OCI-LY1 (cell line): ENCODE results near the gene SERPINA1.
"Not testable (repeated sequence)": the region's sequence is repeated elsewhere in the genome, so short reads cannot be mapped to it uniquely, and the experiment has no call there.

Source experiments
- H2AFZ ChIP-seq: fragments of 200-600 bp; sonication (generic), shearing (Covaris generic); 2 replicates; pipeline ENCODE4 v1.6.0; 2014; ENCODE audit warnings: antibody characterized with exemption, mild to moderate bottlenecking, low read length
- H3F3A ChIP-seq: fragments of 200-600 bp; sonication (generic), shearing (Covaris generic); 2 replicates; pipeline ENCODE4 v1.6.0; 2014; ENCODE audit warnings: mild to moderate bottlenecking, antibody characterized with exemption, low read length, moderate library complexity; ENCODE audit not compliant: insufficient read depth
- H3K27ac ChIP-seq: fragments of 200-600 bp; sonication (generic); 2 replicates; pipeline ENCODE4 v1.5.1; 2014; ENCODE audit warnings: low read length, mixed run types, mild to moderate bottlenecking, low read depth; ENCODE audit not compliant: poor library complexity, severe bottlenecking
- H3K27me3 ChIP-seq: fragments of 200-600 bp; sonication (generic); 2 replicates; pipeline ENCODE4 v1.6.0; 2014; ENCODE audit warnings: antibody characterized with exemption, mild to moderate bottlenecking, low read length, moderate library complexity; ENCODE audit not compliant: insufficient read depth
- H3K36me3 ChIP-seq: fragments of 200-600 bp; sonication (generic); 2 replicates; pipeline ENCODE4 v1.6.1; 2014; ENCODE audit warnings: mild to moderate bottlenecking, antibody characterized with exemption, low read length, moderate library complexity, mixed read lengths; ENCODE audit not compliant: insufficient read depth
- H3K4me1 ChIP-seq: fragments of 200-600 bp; sonication (generic); 2 replicates; pipeline ENCODE4 v1.5.1; 2014; ENCODE audit warnings: mild to moderate bottlenecking, low read length, moderate library complexity; ENCODE audit not compliant: insufficient read depth, severe bottlenecking
- H3K4me2 ChIP-seq: fragments of 200-600 bp; sonication (generic), shearing (Covaris generic); 2 replicates; pipeline ENCODE4 v1.6.1; 2014; ENCODE audit warnings: low read length
- H3K4me3 ChIP-seq: fragments of 200-600 bp; sonication (generic); 2 replicates; pipeline ENCODE4 v1.5.1; 2014; ENCODE audit warnings: low read length, low read depth, mild to moderate bottlenecking, mixed read lengths; ENCODE audit not compliant: poor library complexity, severe bottlenecking
- H3K79me2 ChIP-seq: fragments of 200-600 bp; shearing (Covaris generic); 2 replicates; pipeline ENCODE4 v1.6.1; 2016; ENCODE audit warnings: mixed run types, low read length, mixed read lengths; ENCODE audit not compliant: insufficient read depth
- H3K9ac ChIP-seq: fragments of 200-600 bp; sonication (generic), shearing (Covaris generic); 2 replicates; pipeline ENCODE4 v1.6.1; 2014; ENCODE audit warnings: mild to moderate bottlenecking, low read length, mixed read lengths
- H3K9me2 ChIP-seq: fragments of 200-600 bp; sonication (generic), shearing (Covaris generic); 2 replicates; pipeline ENCODE4 v1.6.1; 2014; ENCODE audit warnings: low read depth, mild to moderate bottlenecking, low read length, mixed read lengths
- H3K9me3 ChIP-seq: fragments of 200-600 bp; shearing (Covaris generic); 2 replicates; pipeline ENCODE4 v1.6.1; 2014; ENCODE audit warnings: low read length, mixed read lengths
- H4K20me1 ChIP-seq: fragments of 200-600 bp; sonication (generic), shearing (Covaris generic); 2 replicates; pipeline ENCODE4 v1.6.0; 2016; ENCODE audit warnings: mild to moderate bottlenecking, low read length; ENCODE audit not compliant: insufficient read depth
- CTCF ChIP-seq: fragments of 200-600 bp; sonication (generic), shearing (Covaris generic); IDR thresholded peaks from 2 replicates; pipeline ENCODE4 v1.5.1; 2017; ENCODE audit warnings: mild to moderate bottlenecking, antibody characterized with exemption, low read length, moderate library complexity, mixed read lengths
- EZH2 ChIP-seq: fragments of 200-600 bp; sonication (generic), shearing (Covaris generic); IDR thresholded peaks from 2 replicates; pipeline ENCODE4 v1.8.0; 2017; ENCODE audit warnings: borderline replicate concordance, mixed run types, mild to moderate bottlenecking, antibody characterized with exemption, low read length, moderate library complexity, mixed read lengths

SERPINA1 gene

DNA sequence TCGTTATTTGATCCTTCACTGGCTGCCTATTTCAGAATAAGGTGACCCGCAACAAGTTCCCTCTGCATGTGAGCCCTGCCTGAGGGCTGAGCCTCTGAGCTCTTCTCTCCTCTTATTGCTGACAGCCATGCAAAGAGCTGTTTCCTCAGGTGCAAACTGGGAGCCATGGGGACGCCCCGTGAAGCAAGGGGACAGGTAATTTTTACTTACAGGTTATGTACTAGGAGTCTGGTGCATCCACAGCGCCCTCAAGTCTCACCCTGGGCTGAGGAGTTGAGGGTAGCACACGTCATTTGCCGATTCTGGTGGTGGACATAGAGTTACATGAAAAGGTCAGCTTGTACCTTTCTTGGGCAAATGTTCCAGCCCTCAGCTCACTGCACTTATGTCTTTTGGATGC lies 39.1 kb downstream of the SERPINA1 start:
- Histone ChIP-seq H3F3A (no peaks in the 10 kb centered on the region), H3K27ac (peak overlapping the region; percentile 96), H3K27me3 (no peaks in the 10 kb centered on the region), H2AFZ (no peak overlapping the region), H3K9ac (no peak overlapping the region), H3K36me3 (no peaks in the 10 kb centered on the region; the same call in 1 of the 2 replicates), H3K9me2 (no peaks in the 10 kb centered on the region), H4K20me1 (no peaks in the 10 kb centered on the region), H3K4me3 (no peak overlapping the region), H3K79me2 (no peaks in the 10 kb centered on the region), H3K9me3 (no peaks in the 10 kb centered on the region), H3K4me1 (peaks cover 39% of the 10 kb centered on the region), H3K4me2 (no peak overlapping the region)
- TF ChIP-seq EZH2 (no peak), CTCF (no peak)

DNA sequence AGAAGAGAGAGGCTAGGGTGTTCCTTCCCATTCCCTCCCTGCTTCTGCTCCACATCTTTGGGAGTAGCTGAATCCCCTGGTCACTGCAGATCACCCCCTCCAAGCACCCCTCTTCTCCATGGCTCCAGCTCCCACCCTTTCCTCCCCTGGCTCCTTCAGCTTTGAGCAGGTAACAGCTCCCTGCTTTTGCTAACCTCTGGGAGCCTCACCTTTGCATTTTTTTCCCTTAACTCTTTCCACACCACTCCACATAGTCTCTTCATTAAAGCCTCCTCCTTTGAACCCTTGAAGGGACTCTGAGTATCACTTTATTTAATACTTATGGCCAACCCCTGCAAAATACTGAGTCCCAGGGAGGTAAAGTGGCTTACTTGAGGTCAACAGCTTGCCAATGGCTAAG lies 39.6 kb downstream of the SERPINA1 start:
- Histone ChIP-seq H3K9me2 (no peaks in the 10 kb centered on the region), H3K4me1 (peaks cover 43% of the 10 kb centered on the region)

GRCh38 chr14:94346841-94347240 lies 41.6 kb downstream of the SERPINA1 start:
- Histone ChIP-seq H3K4me3 (no peak overlapping the region), H3K9me2 (no peaks in the 10 kb centered on the region), H4K20me1 (no peaks in the 10 kb centered on the region), H3K4me2 (peak overlapping the region; percentile 30), H3F3A (no peaks in the 10 kb centered on the region), H3K27ac (peak overlapping the region; percentile 96), H3K9ac (peak overlapping the region; percentile 41; the same call in 1 of the 2 replicates), H2AFZ (no peak overlapping the region), H3K4me1 (peaks cover 63% of the 10 kb centered on the region), H3K79me2 (no peaks in the 10 kb centered on the region), H3K27me3 (no peaks in the 10 kb centered on the region), H3K36me3 (no peaks in the 10 kb centered on the region), H3K9me3 (no peaks in the 10 kb centered on the region)
- TF ChIP-seq EZH2 (no peak), CTCF (no peak)

More for the DNA sequence above, 39.6 kb downstream of the SERPINA1 start:
- TF ChIP-seq EZH2 (no peak), CTCF (no peak)
- H3K36me3 ChIP-seq: no peaks in the 10 kb centered on the region; the same call in 1 of the 2 replicates
- H2AFZ ChIP-seq: no peak overlapping the region
- H3K27me3 ChIP-seq: no peaks in the 10 kb centered on the region
- H3K4me2 ChIP-seq: no peak overlapping the region
- H3K9me3 ChIP-seq: no peaks in the 10 kb centered on the region
- H3F3A ChIP-seq: no peaks in the 10 kb centered on the region
- H3K27ac ChIP-seq: peak overlapping the region; percentile 96
- H3K4me3 ChIP-seq: no peak overlapping the region
- H4K20me1 ChIP-seq: no peaks in the 10 kb centered on the region
- no peaks in the 10 kb centered on the region for H3K79me2 ChIP-seq
- no peak overlapping the region for H3K9ac ChIP-seq

GRCh38 chr14:94346065-94346786 lies 42.2 kb downstream of the SERPINA1 start:
- not testable (repeated sequence) for H3K4me3 ChIP-seq, H3K79me2 ChIP-seq, H3K9me2 ChIP-seq, H4K20me1 ChIP-seq, H3K9me3 ChIP-seq, H3K36me3 ChIP-seq, H2AFZ ChIP-seq, H3K27me3 ChIP-seq, H3F3A ChIP-seq
- peak overlapping the region; percentile 30; the same call in 1 of the 2 replicates for H3K4me2 ChIP-seq
- peaks cover 66% of the 10 kb centered on the region for H3K4me1 ChIP-seq
- peak overlapping the region; percentile 41; the same call in 1 of the 2 replicates for H3K9ac ChIP-seq
- peak overlapping the region; percentile 96 for H3K27ac ChIP-seq
